ENCODE measurements around the gene EBP. TPM values are rescaled to one million over a fixed set of nuclear protein-coding genes. Genes with fewer than 3 reads are reported as not detected.

The EBP gene
- total RNA-seq, 2 donors from 2014 or later = 3.5 to 18.8 TPM

GRCh38 chrX:48573690-48574269 lies 52.2 kb downstream of the EBP start:
- ATAC-seq (ENCODE audit: insufficient number of reproducible peaks, low FRiP score, low read depth) = peak; percentile 71
- Histone ChIP-seq H3K36me3 (peaks cover 24% of the 10 kb centered on the region), H3K27me3 (replicated peaks; ENCODE audit: insufficient read depth) (no peaks in the 10 kb centered on the region), H3K9me3 (no peaks in the 10 kb centered on the region), H3K4me1 (ENCODE audit: control insufficient read depth in 1 of 2, low read depth in 2 of 2) (peaks cover 14 to 19% of the 10 kb centered on the region in 2 donors), H3K27ac (peak overlapping the region; percentile 99), H3K4me3 (peak overlapping the region; percentile 89)
- TF ChIP-seq, protein P1, sequence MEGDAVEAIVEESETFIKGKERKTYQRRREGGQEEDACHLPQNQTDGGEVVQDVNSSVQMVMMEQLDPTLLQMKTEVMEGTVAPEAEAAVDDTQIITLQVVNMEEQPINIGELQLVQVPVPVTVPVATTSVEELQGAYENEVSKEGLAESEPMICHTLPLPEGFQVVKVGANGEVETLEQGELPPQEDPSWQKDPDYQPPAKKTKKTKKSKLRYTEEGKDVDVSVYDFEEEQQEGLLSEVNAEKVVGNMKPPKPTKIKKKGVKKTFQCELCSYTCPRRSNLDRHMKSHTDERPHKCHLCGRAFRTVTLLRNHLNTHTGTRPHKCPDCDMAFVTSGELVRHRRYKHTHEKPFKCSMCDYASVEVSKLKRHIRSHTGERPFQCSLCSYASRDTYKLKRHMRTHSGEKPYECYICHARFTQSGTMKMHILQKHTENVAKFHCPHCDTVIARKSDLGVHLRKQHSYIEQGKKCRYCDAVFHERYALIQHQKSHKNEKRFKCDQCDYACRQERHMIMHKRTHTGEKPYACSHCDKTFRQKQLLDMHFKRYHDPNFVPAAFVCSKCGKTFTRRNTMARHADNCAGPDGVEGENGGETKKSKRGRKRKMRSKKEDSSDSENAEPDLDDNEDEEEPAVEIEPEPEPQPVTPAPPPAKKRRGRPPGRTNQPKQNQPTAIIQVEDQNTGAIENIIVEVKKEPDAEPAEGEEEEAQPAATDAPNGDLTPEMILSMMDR (IDR thresholded peaks at IDR 0.05) = no peak
- DNase-seq (ENCODE audit: low spot score) = no peak

DNA sequence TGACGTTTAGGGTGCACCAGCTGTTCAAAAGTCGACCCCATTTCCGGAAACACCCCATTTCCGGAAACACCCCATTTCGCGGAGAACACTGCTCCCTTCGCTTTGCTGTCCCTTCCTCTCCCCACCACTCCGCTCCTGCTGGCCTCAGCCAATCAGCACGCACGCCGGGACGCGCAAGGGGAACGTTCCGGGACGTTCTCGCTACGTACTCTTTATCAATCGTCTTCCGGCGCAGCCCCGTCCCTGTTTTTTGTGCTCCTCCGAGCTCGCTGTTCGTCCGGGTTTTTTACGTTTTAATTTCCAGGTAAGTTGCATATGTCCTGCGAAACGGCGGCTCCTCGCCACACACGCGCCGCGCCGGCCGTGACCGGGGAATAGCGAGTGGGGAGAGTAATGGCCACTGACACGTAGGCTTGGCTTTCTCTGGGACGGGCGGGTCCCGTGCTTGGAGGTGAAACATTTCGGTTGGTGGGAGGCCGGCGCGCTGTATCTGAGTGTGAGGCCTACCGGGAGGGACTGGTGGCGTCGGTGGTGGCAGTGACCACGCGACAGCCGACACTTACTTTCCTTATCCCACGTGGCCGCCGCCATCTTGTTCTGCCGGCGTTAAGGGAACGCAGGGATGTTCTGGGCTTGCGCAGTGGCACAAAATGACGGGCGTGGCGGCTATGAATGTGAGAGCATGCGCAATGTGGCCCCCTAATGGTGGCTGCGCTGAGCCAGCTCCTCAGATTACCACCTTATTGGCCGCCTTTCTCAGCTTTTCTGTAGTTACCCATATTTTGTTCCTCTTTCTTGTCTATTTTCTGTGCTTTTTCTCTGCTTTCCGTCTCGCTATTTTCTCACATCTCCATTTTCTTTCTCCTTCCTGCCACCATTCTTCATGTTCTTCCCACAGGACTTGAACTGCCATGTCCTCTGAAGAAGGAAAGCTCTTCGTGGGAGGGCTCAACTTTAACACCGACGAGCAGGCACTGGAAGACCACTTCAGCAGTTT lies 53.0 kb downstream of the EBP start, which contains the start of gene RBM3:
TSS of gene RBM3 (plus strand) at position 215 of the 997 bp plus-strand sequence. CDS start at position 912, 697 bp downstream.
- Histone ChIP-seq H3K27me3 (replicated peaks; ENCODE audit: insufficient read depth) (no peaks in the 10 kb centered on the region), H3K4me1 (ENCODE audit: control insufficient read depth in 1 of 2, low read depth in 2 of 2) (peaks cover 14 to 21% of the 10 kb centered on the region in 2 donors), H3K4me3 (peak within 1 kb of the TSS; percentile 89), H3K27ac (peak within 1 kb of the TSS; percentile 99), H3K9me3 (no peaks in the 10 kb centered on the region), H3K36me3 (peaks cover 26% of the 10 kb centered on the region)
- ATAC-seq (ENCODE audit: insufficient number of reproducible peaks, low FRiP score, low read depth) (peak; percentile 95), DNase-seq (ENCODE audit: low spot score) (peak; percentile 78)
- TF ChIP-seq, protein P1 (IDR thresholded peaks at IDR 0.05) = peak; percentile 37

DNA sequence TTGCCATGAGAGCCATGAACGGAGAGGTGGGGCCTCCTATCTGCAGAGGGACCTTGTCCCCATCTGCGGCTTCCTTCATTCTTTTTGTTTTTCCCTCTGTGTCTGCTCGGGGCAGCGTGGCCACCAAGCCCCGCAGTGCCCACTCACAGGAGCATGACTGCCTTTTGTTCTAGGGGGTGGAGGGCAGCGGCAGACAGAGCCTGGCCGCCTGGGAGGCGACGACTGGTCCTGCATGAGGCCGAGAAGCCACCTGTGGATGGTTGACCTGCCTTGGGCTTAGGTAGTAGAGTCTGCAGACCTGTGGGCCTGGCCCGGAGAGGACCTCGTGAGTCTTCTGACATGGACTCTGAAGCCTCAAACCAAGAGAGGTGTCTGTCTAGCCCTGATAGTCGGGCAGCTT lies 54.0 kb downstream of the EBP start:
- Histone ChIP-seq H3K36me3 (peaks cover 26% of the 10 kb centered on the region), H3K4me3 (peak overlapping the region; percentile 89), H3K27ac (peak overlapping the region; percentile 99), H3K9me3 (no peaks in the 10 kb centered on the region), H3K27me3 (replicated peaks; ENCODE audit: insufficient read depth) (no peaks in the 10 kb centered on the region), H3K4me1 (ENCODE audit: control insufficient read depth in 1 of 2, low read depth in 2 of 2) (peaks cover 14 to 21% of the 10 kb centered on the region in 2 donors)
- TF ChIP-seq, protein P1 (IDR thresholded peaks at IDR 0.05) = no peak
- ATAC-seq (ENCODE audit: insufficient number of reproducible peaks, low FRiP score, low read depth) (no peak), DNase-seq (ENCODE audit: low spot score) (no peak)

- no peaks in the 10 kb centered on the region for H3K9me3 ChIP-seq
- peak overlapping the region; percentile 89 for H3K4me3 ChIP-seq
- peaks cover 14 to 21% of the 10 kb centered on the region in 2 donors for H3K4me1 ChIP-seq (ENCODE audit: control insufficient read depth in 1 of 2, low read depth in 2 of 2)
- H3K27me3 ChIP-seq (replicated peaks; ENCODE audit: insufficient read depth) = no peaks in the 10 kb centered on the region
- peaks cover 26% of the 10 kb centered on the region for H3K36me3 ChIP-seq
- no peak for DNase-seq (ENCODE audit: low spot score)
- H3K27ac ChIP-seq = peak overlapping the region; percentile 99
- ATAC-seq (ENCODE audit: insufficient number of reproducible peaks, low FRiP score, low read depth) = no peak
- TF ChIP-seq, protein P1 (IDR thresholded peaks at IDR 0.05) = no peak
Observed at GRCh38 chrX:48576108-48576507, 54.5 kb downstream of the EBP start.

Other genes with a start within 250 kb of the EBP start
- gene SSX3, start 165.1 kb upstream of the EBP start, total RNA-seq = not detected
- gene SSX4, start 138.3 kb upstream of the EBP start, total RNA-seq = not detected
- gene SSX4B, start 109.8 kb upstream of the EBP start, total RNA-seq = not detected
- gene SLC38A5, start 51.5 kb upstream of the EBP start, total RNA-seq = 1 to 10 TPM; 3.4 to 4.9 TPM
- gene FTSJ1, start 45.6 kb upstream of the EBP start, total RNA-seq = 10 to 100 TPM; 44.7 to 61.0 TPM
- gene PORCN, start 12.8 kb upstream of the EBP start, total RNA-seq = 10 to 100 TPM; 15.0 to 19.1 TPM
- 10 to 100 TPM; 11.4 to 13.6 TPM for gene TBC1D25, start 17.9 kb downstream of the EBP start, total RNA-seq
- gene RBM3, start 52.7 kb downstream of the EBP start, total RNA-seq = 100 to 1,000 TPM; 199 to 230 TPM
- gene WDR13, start 75.7 kb downstream of the EBP start, total RNA-seq = 100 to 1,000 TPM; 119 to 145 TPM
- 1 to 10 TPM; 8.5 to 9.1 TPM for gene WAS, start 162.0 kb downstream of the EBP start, total RNA-seq
- gene SUV39H1, start 174.9 kb downstream of the EBP start, total RNA-seq = 1 to 10 TPM; 3.5 to 4.4 TPM
- gene GLOD5, start 239.9 kb downstream of the EBP start, total RNA-seq = not detected